Esophagus squamous epithelium (tissue), 4 donors: ENCODE data around the gene CETN2.

Source experiments
- POLR2A ChIP-seq, 4 donors: fragments of 450-650 bp; IDR thresholded peaks; one replicate each; pipeline ENCODE4 v1.6.1; 2017; ENCODE audit warnings: antibody characterized with exemption in 4 of 4, mild to moderate bottlenecking in 4 of 4, moderate library complexity in 3 of 4
- TF ChIP-seq, protein P1 (sequence below), 6 experiments: fragments of 450-650 bp in 4 of 6; fragments of 200-600 bp in 2 of 6; sonication (generic) in 2 of 6; IDR thresholded peaks; one replicate each; pipeline ENCODE4 v1.5.1; 2016 to 2019; ENCODE audit warnings: antibody characterized with exemption in 6 of 6, mild to moderate bottlenecking in 4 of 6, moderate library complexity in 4 of 6

GRCh38 chrX:152806035-152806434 is 24.5 kb downstream of the CETN2 start:
- TF ChIP-seq POLR2A (IDR thresholded peaks at IDR 0.05) = no peak
- TF ChIP-seq, protein P1, sequence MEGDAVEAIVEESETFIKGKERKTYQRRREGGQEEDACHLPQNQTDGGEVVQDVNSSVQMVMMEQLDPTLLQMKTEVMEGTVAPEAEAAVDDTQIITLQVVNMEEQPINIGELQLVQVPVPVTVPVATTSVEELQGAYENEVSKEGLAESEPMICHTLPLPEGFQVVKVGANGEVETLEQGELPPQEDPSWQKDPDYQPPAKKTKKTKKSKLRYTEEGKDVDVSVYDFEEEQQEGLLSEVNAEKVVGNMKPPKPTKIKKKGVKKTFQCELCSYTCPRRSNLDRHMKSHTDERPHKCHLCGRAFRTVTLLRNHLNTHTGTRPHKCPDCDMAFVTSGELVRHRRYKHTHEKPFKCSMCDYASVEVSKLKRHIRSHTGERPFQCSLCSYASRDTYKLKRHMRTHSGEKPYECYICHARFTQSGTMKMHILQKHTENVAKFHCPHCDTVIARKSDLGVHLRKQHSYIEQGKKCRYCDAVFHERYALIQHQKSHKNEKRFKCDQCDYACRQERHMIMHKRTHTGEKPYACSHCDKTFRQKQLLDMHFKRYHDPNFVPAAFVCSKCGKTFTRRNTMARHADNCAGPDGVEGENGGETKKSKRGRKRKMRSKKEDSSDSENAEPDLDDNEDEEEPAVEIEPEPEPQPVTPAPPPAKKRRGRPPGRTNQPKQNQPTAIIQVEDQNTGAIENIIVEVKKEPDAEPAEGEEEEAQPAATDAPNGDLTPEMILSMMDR (IDR thresholded peaks at IDR 0.05) = no peak
